Activated T-cell treated with anti-CD3 and anti-CD28 coated beads, Interleukin-2, amount 50 U/mL, for 4 hours (primary cell): ENCODE data around the gene STRN4. TPM values are rescaled to one million over a fixed set of nuclear protein-coding genes. Genes with fewer than 3 reads are reported as not detected.

Experiments used
- ATAC-seq, 2 donors: fragments of 200-7000 bp; cut with Tn5 transposase; one replicate each; pipeline ENCODE4 v1.10.0; 2021
- DNase-seq: peaks from one replicate; pipeline ENCODE4 v3.0.0-alpha.2; 2020
- H3K27me3 Mint-ChIP-seq: one replicate; pipeline ENCODE4 v1.8.0; 2021; ENCODE audit warnings: low read depth, mixed read lengths
- H3K36me3 Mint-ChIP-seq: one replicate; pipeline ENCODE4 v1.8.0; 2022; ENCODE audit warnings: mixed read lengths; ENCODE audit not compliant: insufficient read depth
- H3K4me1 Mint-ChIP-seq: one replicate; pipeline ENCODE4 v1.8.0; 2021; ENCODE audit warnings: low read depth, mixed read lengths
- H3K4me3 Mint-ChIP-seq: one replicate; pipeline ENCODE4 v1.8.0; 2021; ENCODE audit warnings: mild to moderate bottlenecking, moderate library complexity, mixed read lengths
- H3K9me3 Mint-ChIP-seq: one replicate; pipeline ENCODE4 v1.8.0; 2021; ENCODE audit warnings: mixed read lengths
- total RNA-seq, 3 donors: library from RNA; stranded (reverse); gene quantifications; one replicate each; pipeline ENCODE4 v1.2.1, GENCODE V29; 2021

The STRN4 gene
- total RNA-seq, 3 donors from 2014 or later = 91.3 to 98.0 (median 96.7) TPM

DNA sequence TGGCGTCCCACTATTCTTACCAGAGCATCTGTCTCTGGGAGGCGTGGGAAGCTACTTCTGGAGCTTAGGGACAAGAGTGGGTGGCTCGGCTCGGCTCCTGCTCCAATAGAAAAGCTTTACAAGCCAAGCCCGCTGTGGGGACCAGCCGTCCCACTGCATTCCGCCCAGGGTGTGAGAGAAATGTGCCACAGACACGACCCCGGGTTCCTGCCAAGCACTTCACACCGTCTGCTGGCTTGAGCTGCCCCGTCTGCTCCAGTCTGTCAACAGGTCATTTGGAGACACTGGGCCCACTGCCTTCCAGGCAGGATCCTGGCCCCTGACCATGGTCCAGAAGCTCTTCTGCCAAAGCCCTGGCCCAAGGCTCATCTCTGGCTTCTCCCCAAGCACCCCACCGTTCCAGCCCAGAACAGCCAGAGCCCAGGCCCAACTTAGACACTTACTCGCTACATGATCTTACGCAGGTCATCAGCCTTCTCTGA, 6.9 kb downstream of the STRN4 start:
- peaks cover 22% of the 10 kb centered on the region for H3K36me3 Mint-ChIP-seq
- no peaks in the 10 kb centered on the region for H3K9me3 Mint-ChIP-seq

DNA sequence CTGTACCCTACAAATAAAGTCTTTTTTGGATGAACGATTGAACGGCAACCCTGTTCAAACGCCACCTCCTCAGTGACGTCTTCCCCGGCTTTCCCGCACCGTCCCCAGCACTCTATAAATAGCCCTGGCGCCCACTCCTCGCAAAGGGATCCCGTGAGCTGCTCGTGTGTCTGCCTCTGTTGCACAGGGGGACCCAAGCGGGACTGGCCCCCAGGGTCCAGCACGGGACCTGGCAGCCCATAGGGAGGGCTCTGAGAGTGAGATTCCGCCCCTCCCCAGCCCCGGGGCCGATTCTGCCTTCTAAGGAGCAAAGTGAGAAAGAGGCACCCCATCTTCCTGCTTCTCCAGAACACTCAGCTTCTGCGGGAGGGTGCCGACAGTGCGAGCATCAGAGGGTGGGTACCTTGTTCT, 8.5 kb downstream of the STRN4 start:
- Mint-ChIP-seq H3K9me3 (no peaks in the 10 kb centered on the region), H3K4me3 (no peak overlapping the region), H3K4me1 (peaks cover 29% of the 10 kb centered on the region), H3K27me3 (no peaks in the 10 kb centered on the region), H3K36me3 (peaks cover 23% of the 10 kb centered on the region)
- DNase-seq = no peak
- ATAC-seq = no peak

More for the DNA sequence above, 6.9 kb downstream of the STRN4 start:
- no peaks in the 10 kb centered on the region for H3K27me3 Mint-ChIP-seq
- DNase-seq (no peak), ATAC-seq (no peak)
- H3K4me3 Mint-ChIP-seq = no peak overlapping the region
- peaks cover 43% of the 10 kb centered on the region for H3K4me1 Mint-ChIP-seq

DNA sequence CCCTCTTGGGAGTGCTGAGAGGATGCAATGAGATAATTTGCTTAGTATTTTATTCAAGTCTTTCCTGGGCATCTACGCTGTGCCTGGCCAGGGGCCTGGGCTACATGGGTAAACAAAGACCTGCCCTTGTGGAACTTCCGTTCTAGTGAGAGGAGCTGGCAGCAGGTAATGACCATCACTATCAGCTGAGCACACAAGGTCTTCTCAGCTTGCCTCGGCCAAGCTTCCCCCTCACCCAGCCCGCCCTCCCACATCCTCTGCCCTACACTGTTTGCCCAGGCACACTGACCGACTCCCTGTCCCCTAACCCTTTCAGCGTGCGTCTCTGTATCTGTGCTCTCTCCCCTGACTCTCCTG, 9.0 kb downstream of the STRN4 start:
- ATAC-seq (no peak), DNase-seq (no peak)
- Mint-ChIP-seq H3K4me1 (peaks cover 27% of the 10 kb centered on the region), H3K36me3 (peaks cover 21% of the 10 kb centered on the region), H3K27me3 (no peaks in the 10 kb centered on the region), H3K4me3 (no peak overlapping the region), H3K9me3 (no peaks in the 10 kb centered on the region)

DNA sequence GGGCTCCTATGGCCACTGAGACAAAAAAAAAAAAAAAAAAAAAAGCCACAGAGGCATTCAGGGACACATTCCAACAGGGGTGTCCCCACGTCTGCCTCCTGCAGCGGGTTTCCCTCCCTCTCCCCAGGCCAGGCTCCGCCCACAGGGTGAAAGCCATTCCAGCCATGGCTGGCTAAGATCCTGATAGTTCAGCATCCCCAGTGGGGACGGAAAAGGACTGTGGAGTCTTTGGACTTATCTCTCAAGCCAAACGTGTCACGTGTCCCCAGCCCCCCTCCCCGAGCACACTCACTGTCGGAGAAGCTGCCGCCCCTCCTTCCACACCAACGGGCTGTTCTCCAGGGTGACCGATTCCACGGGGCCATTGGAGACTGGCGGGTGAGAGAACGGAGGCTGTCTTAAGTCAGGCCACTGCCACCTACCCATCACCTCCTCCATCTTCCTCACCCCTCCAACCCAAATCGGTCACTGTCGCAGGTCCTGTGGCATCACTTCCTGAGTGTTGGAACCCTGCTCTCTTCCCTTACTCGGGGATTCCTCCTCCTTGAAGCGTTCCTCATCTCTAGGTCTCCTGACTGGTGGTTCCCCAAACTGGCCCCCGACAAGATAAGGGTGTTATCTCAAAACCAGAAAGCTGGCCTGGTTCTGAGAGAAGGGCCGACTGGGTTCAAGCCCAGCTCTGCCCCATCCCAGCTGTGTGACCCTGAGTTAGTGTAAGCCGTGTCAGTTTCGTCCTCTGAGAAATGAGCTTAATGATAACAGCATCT, 9.5 kb downstream of the STRN4 start:
- Mint-ChIP-seq H3K36me3 (peaks cover 26% of the 10 kb centered on the region), H3K4me3 (no peak overlapping the region), H3K4me1 (peaks cover 23% of the 10 kb centered on the region), H3K27me3 (no peaks in the 10 kb centered on the region), H3K9me3 (no peaks in the 10 kb centered on the region)
- no peak for ATAC-seq
- DNase-seq = no peak

DNA sequence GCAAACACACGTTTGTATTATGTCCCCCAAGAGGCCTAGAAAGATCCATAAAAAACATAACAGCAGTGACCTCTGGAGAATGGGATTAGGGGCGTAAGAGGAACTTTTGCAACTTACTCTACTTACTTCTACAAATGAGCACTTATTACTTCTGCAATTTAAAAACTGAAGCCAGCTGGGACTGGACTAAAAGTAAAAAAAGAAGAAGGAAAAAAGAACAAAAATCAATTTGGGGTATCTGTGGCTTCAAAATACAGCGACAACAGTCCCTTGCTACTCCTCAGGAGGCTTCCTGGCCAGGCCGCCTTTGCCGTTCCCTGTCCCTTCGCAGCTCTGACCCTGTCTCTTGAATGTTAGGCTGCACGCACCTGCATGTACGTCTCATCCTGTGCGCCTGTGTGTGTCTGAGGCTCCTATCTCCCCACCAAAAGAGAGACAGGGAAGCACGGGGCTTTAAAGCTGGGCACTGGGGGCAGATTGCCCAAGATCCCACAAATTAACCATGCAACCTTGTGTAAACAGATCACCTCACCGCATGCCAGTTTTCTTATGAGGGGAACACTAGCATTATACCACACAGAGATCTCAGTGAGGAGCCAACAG, 12.5 kb downstream of the STRN4 start:
- Mint-ChIP-seq H3K4me1 (peaks cover 8% of the 10 kb centered on the region), H3K27me3 (no peaks in the 10 kb centered on the region), H3K36me3 (peaks cover 28% of the 10 kb centered on the region), H3K9me3 (no peaks in the 10 kb centered on the region), H3K4me3 (no peak overlapping the region)
- DNase-seq (no peak), ATAC-seq (no peak)

DNA sequence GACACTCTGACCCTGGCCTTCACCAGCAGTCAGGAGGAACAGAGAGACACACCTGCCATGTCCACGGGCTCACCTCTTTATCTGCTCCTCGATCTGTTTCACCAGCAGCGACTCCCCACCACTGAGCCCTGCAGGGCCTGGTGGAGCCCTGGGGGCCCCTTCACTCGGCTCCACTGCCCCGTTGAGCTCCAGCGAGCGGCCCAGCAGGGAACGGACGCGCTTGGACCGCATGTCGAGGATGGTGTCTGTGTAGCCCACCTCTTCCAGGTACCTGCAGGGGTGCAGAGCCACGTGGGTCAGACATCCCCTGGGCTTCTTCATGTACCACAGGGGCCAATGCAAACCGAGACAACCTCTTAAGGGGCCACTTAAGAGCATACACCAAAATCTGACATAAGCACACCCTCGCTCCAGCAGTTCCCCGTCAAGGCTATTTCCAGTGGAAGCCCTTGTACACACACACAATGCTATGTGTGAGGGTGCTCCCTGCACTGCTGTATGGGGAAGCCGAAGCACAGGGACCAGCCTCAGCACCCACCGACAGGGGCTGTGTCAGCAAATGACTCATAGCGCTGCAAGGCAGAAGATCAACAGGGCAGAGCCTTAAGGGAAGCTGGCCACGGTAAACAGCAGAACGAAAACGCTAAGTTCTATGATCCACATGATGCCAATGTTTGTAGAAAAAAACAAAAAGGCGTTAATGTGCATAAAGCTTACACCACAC, 13.1 kb downstream of the STRN4 start:
- ATAC-seq = no peak
- DNase-seq = no peak
- no peaks in the 10 kb centered on the region for H3K27me3 Mint-ChIP-seq
- H3K4me3 Mint-ChIP-seq = no peak overlapping the region
- no peaks in the 10 kb centered on the region for H3K9me3 Mint-ChIP-seq
- peaks cover 10% of the 10 kb centered on the region for H3K4me1 Mint-ChIP-seq
- H3K36me3 Mint-ChIP-seq = peaks cover 32% of the 10 kb centered on the region

DNA sequence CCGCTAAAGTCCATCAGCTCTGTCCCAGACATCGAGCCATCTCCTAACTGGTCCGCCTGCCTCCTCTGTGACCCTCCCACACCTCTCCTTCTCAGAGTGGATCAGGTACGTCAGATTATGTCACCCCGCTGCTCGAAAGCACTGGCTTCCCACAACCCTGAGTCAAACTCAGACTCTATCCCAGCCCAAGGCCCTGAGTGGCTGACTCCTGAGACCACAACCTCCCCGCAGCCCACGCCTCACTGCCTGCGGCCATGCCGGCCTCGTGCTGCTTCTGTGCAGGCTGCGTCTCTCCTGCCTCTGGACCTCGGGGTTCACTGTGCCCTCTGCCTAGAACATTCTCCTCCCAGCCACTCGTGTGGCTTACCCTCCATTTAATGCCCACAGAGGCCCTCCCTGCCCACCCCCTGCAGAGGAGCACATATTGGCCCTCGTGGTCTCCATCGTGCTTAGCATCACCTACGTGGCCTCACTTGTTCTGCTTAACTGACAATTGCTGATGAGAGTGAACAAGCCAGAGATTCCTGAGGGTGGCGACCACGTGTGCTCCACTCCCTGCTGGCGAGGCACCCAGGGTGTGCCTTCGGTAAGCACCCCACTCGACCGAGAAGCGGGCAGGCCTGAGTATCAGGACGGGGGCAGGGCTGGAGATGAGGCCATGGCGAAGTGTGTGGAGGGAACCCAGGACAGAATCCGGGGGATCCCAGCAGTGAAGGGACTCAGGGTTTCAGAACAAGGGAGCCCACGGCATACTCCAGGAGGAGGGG, 13.9 kb downstream of the STRN4 start:
- Mint-ChIP-seq H3K4me3 (no peak overlapping the region), H3K27me3 (no peaks in the 10 kb centered on the region), H3K9me3 (no peaks in the 10 kb centered on the region), H3K36me3 (peaks cover 28% of the 10 kb centered on the region), H3K4me1 (peaks cover 10% of the 10 kb centered on the region)
- DNase-seq = no peak
- ATAC-seq = no peak

DNA sequence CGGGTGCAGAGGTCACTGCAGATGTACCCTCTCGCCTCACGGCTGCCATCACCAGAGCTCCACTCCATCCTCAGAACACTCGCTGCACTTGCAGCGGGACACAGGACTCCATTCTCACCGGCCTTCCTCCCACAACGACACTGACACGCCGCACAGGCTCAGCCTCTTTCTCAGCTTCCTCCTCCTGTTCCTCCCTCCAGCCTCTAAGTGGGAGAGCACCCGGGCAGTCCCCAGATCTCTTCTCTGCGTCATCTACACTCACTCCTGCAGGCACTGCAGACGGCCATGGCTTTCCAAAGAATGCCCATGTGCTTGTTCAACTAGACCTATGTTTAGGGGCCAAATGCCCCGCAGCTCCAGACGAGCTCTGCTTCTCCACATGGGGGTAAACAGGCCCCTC, 14.7 kb downstream of the STRN4 start:
- H3K4me1 Mint-ChIP-seq = peaks cover 10% of the 10 kb centered on the region

DNA sequence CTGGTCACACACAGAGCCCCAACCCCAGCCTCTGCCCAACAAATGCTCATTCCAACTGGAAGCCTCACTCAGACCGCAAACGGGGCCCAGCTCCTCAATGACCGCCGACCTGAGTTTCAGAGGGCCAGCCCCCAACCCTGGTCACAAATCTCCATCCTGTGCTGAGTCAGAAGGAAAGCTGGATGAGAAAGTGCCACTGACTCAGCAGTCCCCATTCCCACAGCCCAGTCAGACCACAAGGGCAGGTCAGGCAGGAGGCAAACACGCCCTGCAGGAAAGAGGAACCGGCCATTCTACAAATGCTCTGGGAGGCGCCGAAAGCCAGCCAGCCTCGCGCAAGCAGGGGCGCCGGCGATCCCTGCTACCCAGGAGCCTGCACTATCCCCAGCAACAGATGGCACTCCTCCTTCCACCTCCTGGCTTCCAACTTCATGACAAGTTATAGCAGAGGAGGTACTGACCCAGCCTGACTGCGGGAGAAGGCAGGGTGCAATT, 15.2 kb downstream of the STRN4 start:
- ATAC-seq = no peak

More for the DNA sequence above, 14.7 kb downstream of the STRN4 start:
- DNase-seq (no peak), ATAC-seq (no peak)
- Mint-ChIP-seq H3K27me3 (no peaks in the 10 kb centered on the region), H3K9me3 (no peaks in the 10 kb centered on the region), H3K4me3 (no peak overlapping the region), H3K36me3 (peaks cover 26% of the 10 kb centered on the region)

DNA sequence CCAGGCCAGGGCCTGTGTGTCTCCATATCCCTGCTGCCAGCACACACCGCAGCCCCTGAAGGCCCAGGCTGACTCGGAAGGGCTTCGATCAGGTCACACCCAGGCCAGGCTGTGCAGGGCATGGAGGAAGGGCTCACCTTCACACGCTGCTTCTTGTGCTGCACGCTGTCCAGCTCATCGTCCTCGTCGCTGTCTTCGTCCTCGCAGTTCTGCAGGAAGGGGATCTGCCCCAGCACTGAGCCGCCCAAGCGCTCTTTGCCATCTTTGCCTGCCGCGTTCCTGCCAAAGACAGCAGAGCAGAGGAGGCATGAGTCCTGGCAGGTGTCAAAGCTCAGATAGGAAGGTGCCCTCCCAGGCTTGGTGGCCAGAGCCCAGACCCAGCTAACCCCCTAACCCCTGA, 15.7 kb downstream of the STRN4 start:
- ATAC-seq (no peak), DNase-seq (no peak)
- H3K27me3 Mint-ChIP-seq = no peaks in the 10 kb centered on the region
- peaks cover 35% of the 10 kb centered on the region for H3K36me3 Mint-ChIP-seq
- H3K4me3 Mint-ChIP-seq = no peak overlapping the region
- H3K9me3 Mint-ChIP-seq = no peaks in the 10 kb centered on the region
- H3K4me1 Mint-ChIP-seq = peaks cover 10% of the 10 kb centered on the region

More for the DNA sequence above, 15.2 kb downstream of the STRN4 start:
- H3K36me3 Mint-ChIP-seq = peaks cover 30% of the 10 kb centered on the region
- peaks cover 10% of the 10 kb centered on the region for H3K4me1 Mint-ChIP-seq
- DNase-seq = no peak
- H3K9me3 Mint-ChIP-seq = no peaks in the 10 kb centered on the region
- no peak overlapping the region for H3K4me3 Mint-ChIP-seq
- no peaks in the 10 kb centered on the region for H3K27me3 Mint-ChIP-seq

DNA sequence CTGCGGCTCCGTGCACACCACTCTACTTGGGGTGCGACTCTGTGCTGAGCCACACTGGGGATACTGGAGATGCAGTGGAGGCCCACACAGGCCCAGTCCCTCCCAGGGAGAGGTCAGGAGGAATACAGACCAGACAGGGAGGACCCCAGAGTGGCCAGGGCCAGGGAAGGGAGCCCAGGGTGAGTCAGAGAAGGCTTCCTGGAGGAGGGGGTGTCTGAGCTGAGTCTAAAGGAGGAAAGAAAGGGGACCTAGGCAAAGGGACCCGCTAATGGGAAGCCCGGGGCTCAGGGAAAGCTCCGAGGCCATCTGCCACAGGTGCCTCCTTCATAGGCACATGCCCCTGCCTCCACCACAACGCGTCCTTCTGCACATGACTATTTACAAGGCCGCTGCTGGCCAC, 16.1 kb downstream of the STRN4 start:
- no peaks in the 10 kb centered on the region for H3K9me3 Mint-ChIP-seq
- ATAC-seq (no peak), DNase-seq (no peak)
- H3K36me3 Mint-ChIP-seq = peaks cover 36% of the 10 kb centered on the region
- peaks cover 10% of the 10 kb centered on the region for H3K4me1 Mint-ChIP-seq
- H3K27me3 Mint-ChIP-seq = no peaks in the 10 kb centered on the region
- H3K4me3 Mint-ChIP-seq = no peak overlapping the region

DNA sequence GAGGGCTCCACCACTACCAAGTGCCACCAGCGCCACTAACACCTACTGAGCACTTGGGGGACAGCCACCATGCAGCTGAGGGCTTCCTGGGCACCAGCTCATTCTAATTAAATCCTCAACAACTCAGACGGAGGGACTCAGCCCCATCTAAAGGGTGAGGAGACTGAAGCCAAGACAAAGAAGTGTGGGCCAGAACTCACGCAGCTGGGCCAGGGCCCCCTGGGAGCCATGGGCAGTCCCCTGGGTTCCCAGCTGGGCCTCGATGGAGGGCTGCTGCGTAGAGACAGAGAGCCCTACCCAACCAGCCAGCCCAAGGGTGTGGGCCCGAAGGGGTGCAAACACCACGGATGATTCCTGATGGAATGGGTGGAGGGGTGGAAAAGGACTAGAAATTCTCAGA, 16.6 kb downstream of the STRN4 start:
- Mint-ChIP-seq H3K4me1 (peaks cover 10% of the 10 kb centered on the region), H3K36me3 (peaks cover 37% of the 10 kb centered on the region), H3K27me3 (no peaks in the 10 kb centered on the region), H3K4me3 (no peak overlapping the region), H3K9me3 (no peaks in the 10 kb centered on the region)
- no peak for ATAC-seq
- no peak for DNase-seq

DNA sequence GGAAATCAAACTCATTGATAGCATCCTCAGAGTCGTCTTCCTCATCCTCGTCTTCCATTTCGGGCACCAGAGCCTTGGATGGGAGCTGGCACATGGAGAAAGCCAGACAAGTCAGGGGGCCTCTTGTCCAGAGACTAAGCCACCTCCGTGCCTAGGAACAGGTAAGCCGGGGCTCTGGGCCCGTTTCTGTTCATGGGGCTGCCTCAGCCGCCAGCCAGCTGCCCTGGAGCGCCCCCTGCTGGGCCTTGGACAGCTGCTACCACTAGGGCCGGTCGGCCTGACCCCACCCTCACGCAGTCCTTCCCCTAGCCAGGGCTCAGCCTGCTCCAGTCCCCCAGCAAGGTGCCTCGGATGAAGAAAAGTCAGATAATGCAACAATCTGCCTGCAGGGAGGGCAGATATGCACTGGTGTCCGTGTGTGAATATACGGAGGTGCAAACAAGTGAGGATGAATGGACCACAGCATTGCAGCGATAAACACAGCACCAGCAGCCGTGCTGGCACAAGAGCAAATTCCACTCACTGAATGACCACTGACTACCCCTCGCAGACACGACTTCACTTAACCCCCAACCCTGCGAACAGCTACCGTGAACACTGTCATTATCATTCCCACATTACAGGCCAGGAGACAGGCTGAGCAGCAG, 17.4 kb downstream of the STRN4 start:
- DNase-seq = peak; percentile 82
- Mint-ChIP-seq H3K9me3 (no peaks in the 10 kb centered on the region), H3K36me3 (peaks cover 38% of the 10 kb centered on the region), H3K4me1 (peaks cover 10% of the 10 kb centered on the region), H3K27me3 (no peaks in the 10 kb centered on the region), H3K4me3 (no peak overlapping the region)
- peak; percentile 92 to 95 for ATAC-seq
